BJ (cell line): ENCODE data around the gene SLC27A1. TPM values are rescaled to one million over a fixed set of nuclear protein-coding genes. Genes with fewer than 3 reads are reported as not detected.

Experiments used
- CTCF ChIA-PET: fragments of 350-600 bp; formaldehyde crosslinking; extraction: SDS; loops from one replicate; lab custom pipeline; 2021; ENCODE audit warnings: antibody characterized with exemption, inconsistent platforms; lab: Yijun Ruan, JAX
- POLR2A ChIA-PET: fragments of 300-600 bp; sonication (Branson Sonifier 250); formaldehyde crosslinking; extraction: SDS; loops from one replicate; lab custom pipeline; 2021; ENCODE audit warnings: antibody characterized with exemption; lab: Charles Lee
- DNase-seq: peaks from one replicate; pipeline ENCODE4 v3.0.0-alpha.2; 2011; ENCODE audit warnings: low read depth
- H3K27me3 ChIP-seq: 2 replicates; pipeline ENCODE4 v1.6.0; 2011; ENCODE audit warnings: low read length; ENCODE audit not compliant: control insufficient read depth, insufficient read depth
- H3K36me3 ChIP-seq: 2 replicates; pipeline ENCODE4 v1.5.1; 2011; ENCODE audit warnings: low read length; ENCODE audit not compliant: control insufficient read depth, insufficient read depth
- H3K4me3 ChIP-seq: 2 replicates; pipeline ENCODE4 v1.5.1; 2011; ENCODE audit warnings: low read depth, mild to moderate bottlenecking, control low read depth, low read length
- CTCF ChIP-seq: IDR thresholded peaks from 2 replicates; pipeline ENCODE4 v1.5.1; 2011; ENCODE audit warnings: low read depth, mild to moderate bottlenecking, control low read depth, inconsistent platforms, low read length, moderate library complexity; ENCODE audit not compliant: insufficient read depth
- polyA plus RNA-seq: library from polyadenylated mRNA; depleted of rRNA; stranded (reverse); fragments of >200 nt; gene quantifications from 2 replicates; pipeline ENCODE4 v1.2.3, GENCODE V29; 2011

Gene SLC27A1
- polyA plus RNA-seq, 1 experiment, result 18.8 TPM

GRCh38 chr19:17542793-17543582, 72.7 kb downstream of the SLC27A1 start:
- H3K4me3 ChIP-seq, result no peak overlapping the region
- ChIA-PET CTCF (interaction anchor here (1.2 to 1.5 kb wide), 2 partner anchors 30 to 47 kb away, joined by 3 read pairs; no protein-coding TSS in a partner anchor), POLR2A (no interaction called here)
- no peak for DNase-seq
- no peaks in the 10 kb centered on the region for H3K36me3 ChIP-seq
- no peaks in the 10 kb centered on the region for H3K27me3 ChIP-seq
- no peak for TF ChIP-seq CTCF

GRCh38 chr19:17543986-17544385, 73.7 kb downstream of the SLC27A1 start:
- CTCF ChIA-PET, result interaction anchor here (1.4 kb wide), 1 partner anchor 30 kb away, joined by 6 read pairs; no protein-coding TSS in a partner anchor
- TF ChIP-seq CTCF, result no peak

GRCh38 chr19:17544418-17544817, 74.1 kb downstream of the SLC27A1 start:
- CTCF ChIA-PET, result interaction anchor here (1.4 kb wide), 1 partner anchor 29 kb away, joined by 6 read pairs; no protein-coding TSS in a partner anchor
- DNase-seq, result no peak
- H3K36me3 ChIP-seq, result no peaks in the 10 kb centered on the region
- POLR2A ChIA-PET, result no interaction called here
- no peaks in the 10 kb centered on the region for H3K27me3 ChIP-seq
- no peak for TF ChIP-seq CTCF
- H3K4me3 ChIP-seq, result no peak overlapping the region

More at GRCh38 chr19:17543986-17544385, 73.7 kb downstream of the SLC27A1 start:
- POLR2A ChIA-PET, result no interaction called here
- Histone ChIP-seq H3K36me3 (no peaks in the 10 kb centered on the region), H3K27me3 (no peaks in the 10 kb centered on the region), H3K4me3 (no peak overlapping the region)
- DNase-seq, result no peak

GRCh38 chr19:17548145-17548544, 77.8 kb downstream of the SLC27A1 start:
- DNase-seq, result no peak
- CTCF ChIA-PET, result no interaction called here

More at GRCh38 chr19:17548145-17548544, 77.8 kb downstream of the SLC27A1 start:
- H3K27me3 ChIP-seq, result no peaks in the 10 kb centered on the region
- no peaks in the 10 kb centered on the region for H3K36me3 ChIP-seq
- H3K4me3 ChIP-seq, result no peak overlapping the region
- no peak for TF ChIP-seq CTCF
- POLR2A ChIA-PET, result no interaction called here
